HepG2 (cell line): ENCODE results near the gene AGAP3. TPM values are rescaled to one million over a fixed set of nuclear protein-coding genes. Genes with fewer than 3 reads are reported as not detected.

ENCODE experiments used
- ATAD3A ChIP-seq: sonication (generic); formaldehyde crosslinking; IDR thresholded peaks from 2 replicates; pipeline ENCODE4 v1.4.0; 2020; ENCODE audit warnings: missing genetic modification reagents
- BRCA1 ChIP-seq: sonication (generic); formaldehyde crosslinking; IDR thresholded peaks from 2 replicates; pipeline ENCODE4 v1.4.0; 2020; ENCODE audit warnings: missing genetic modification reagents
- FOXP1 ChIP-seq, 2 experiments: fragments of 450-650 bp in 1 of 2; IDR thresholded peaks; 2 replicates each; pipeline ENCODE4 v1.6.1; 2017 to 2018; ENCODE audit warnings: antibody characterized with exemption in 1 of 2
- HOXA3 ChIP-seq: sonication (generic); formaldehyde crosslinking; IDR thresholded peaks from 2 replicates; pipeline ENCODE4 v1.5.0; 2020; ENCODE audit warnings: missing genetic modification reagents
- NFE2 ChIP-seq: sonication (generic); formaldehyde crosslinking; IDR thresholded peaks from 2 replicates; pipeline ENCODE4 v1.4.0; 2020; ENCODE audit warnings: missing genetic modification reagents
- PAWR ChIP-seq: sonication (generic); formaldehyde crosslinking; IDR thresholded peaks from 2 replicates; pipeline ENCODE4 v1.4.0; 2020; ENCODE audit warnings: missing genetic modification reagents, mild to moderate bottlenecking, borderline replicate concordance
- PRDM10 ChIP-seq: sonication (generic); formaldehyde crosslinking; IDR thresholded peaks from 2 replicates; pipeline ENCODE4 v1.4.0; 2020; ENCODE audit warnings: low read depth, missing genetic modification reagents
- TCF12 ChIP-seq, 2 experiments: fragments of 450-650 bp in 1 of 2; sonication (generic) in 1 of 2; formaldehyde crosslinking in 1 of 2; IDR thresholded peaks; 2 replicates each; pipeline versions ENCODE4 v1.6.1 to v1.8.0; 2017 to 2022; ENCODE audit warnings: antibody characterized with exemption in 1 of 2, mild to moderate bottlenecking in 1 of 2, missing genetic modification reagents in 1 of 2, moderate library complexity in 1 of 2
- TFE3 ChIP-seq: IDR thresholded peaks from 2 replicates; pipeline ENCODE4 v1.6.1; 2016
- ZBTB7B ChIP-seq: sonication (generic); formaldehyde crosslinking; IDR thresholded peaks from 2 replicates; pipeline ENCODE4 v1.4.0; 2020; ENCODE audit warnings: missing genetic modification reagents
- ZNF333 ChIP-seq: sonication (generic); formaldehyde crosslinking; IDR thresholded peaks from 2 replicates; pipeline ENCODE4 v1.4.0; 2020; ENCODE audit warnings: mild to moderate bottlenecking, missing genetic modification reagents, borderline replicate concordance
- ZNF569 ChIP-seq: sonication (generic); formaldehyde crosslinking; IDR thresholded peaks from 2 replicates; pipeline ENCODE4 v1.5.0; 2020; ENCODE audit warnings: mild to moderate bottlenecking, missing genetic modification reagents, moderate library complexity, borderline replicate concordance
- ZNF616 ChIP-seq: sonication (generic); formaldehyde crosslinking; IDR thresholded peaks from 2 replicates; pipeline ENCODE4 v1.5.0; 2020; ENCODE audit warnings: low read depth, mild to moderate bottlenecking, missing genetic modification reagents
- ZNF704 ChIP-seq: sonication (generic); formaldehyde crosslinking; IDR thresholded peaks from 2 replicates; pipeline ENCODE4 v1.8.1; 2023; ENCODE audit warnings: mild to moderate bottlenecking, inconsistent platforms, moderate library complexity, missing genetic modification reagents, borderline replicate concordance
- ZNF724P ChIP-seq: sonication (generic); formaldehyde crosslinking; IDR thresholded peaks from 2 replicates; pipeline ENCODE4 v1.8.0; 2022; ENCODE audit warnings: missing genetic modification reagents, borderline replicate concordance
- polyA plus RNA-seq, 8 experiments: library from polyadenylated mRNA; depleted of rRNA in 3 of 8; stranded (reverse) in 7 of 8; unstranded in 1 of 8; fragments of >200 nt; fragmentation: Illumina TruSeq in 4 of 8; extraction: Trizol in 4 of 8; gene quantifications; 2 replicates each; pipeline versions ENCODE4 v1.2.1 to v1.2.3, GENCODE V29; 2011 to 2016; ENCODE audit warnings: low read depth in 4 of 8, missing spikeins in 1 of 8, mixed read lengths in 1 of 8; ENCODE audit not compliant: insufficient read depth in 1 of 8
- total RNA-seq, 5 experiments: library from RNA; depleted of rRNA; stranded (reverse); fragments of >200 nt; fragmentation: Illumina TruSeq; extraction: Trizol; gene quantifications; 2 replicates each; pipeline ENCODE4 v1.2.3, GENCODE V29; 2016; ENCODE audit warnings: low read depth in 1 of 5

Gene AGAP3
- total and polyA plus RNA-seq, 2 of the 13 experiments (the other 11 are each of a cell fraction or from before 2014, with no cell fraction given) = 31.3 to 61.4 TPM

GRCh38 chr7:151080522-151081169 lies 5.6 kb upstream of the AGAP3 start, which contains the start of gene FASTK (continued):
- TF ChIP-seq NFE2 (no peak), HOXA3 (CRISPR knock-in tag) (peak; percentile 77), PAWR (no peak), ZBTB7B (CRISPR knock-in tag) (no peak; the same call in none of the 2 replicates), FOXP1 (IDR thresholded peaks at IDR 0.05) (no peak), FOXP1 (CRISPR knock-in tag; IDR thresholded peaks at IDR 0.05) (no peak), ZNF724P (CRISPR knock-in tag) (no peak), PRDM10 (CRISPR knock-in tag) (no peak), ZNF704 (CRISPR knock-in tag) (0 out of 2 replicates have a peak, but pooled peaks have one; percentile 41), ZNF333 (CRISPR knock-in tag) (peak; percentile 89; the same call in 1 of the 2 replicates), ATAD3A (CRISPR knock-in tag) (no peak), TFE3 (CRISPR knock-in tag) (no peak), BRCA1 (CRISPR knock-in tag) (no peak), ZNF569 (CRISPR knock-in tag) (0 out of 2 replicates have a peak, but pooled peaks have one; percentile 47), ZNF616 (CRISPR knock-in tag) (0 out of 2 replicates have a peak, but pooled peaks have one; percentile 14), TCF12 (IDR thresholded peaks at IDR 0.05) (no peak), TCF12 (CRISPR knock-in tag; IDR thresholded peaks at IDR 0.05) (no peak)
